WTC11 (cell line): Measurements from ENCODE around the gene ADGRV1.

ENCODE experiments used
- PRRX2 ChIP-seq: fragments of 250-450 bp; sonication (Bioruptor Pico); IDR thresholded peaks from 2 replicates; pipeline ENCODE4 v1.8.0; 2021; ENCODE audit warnings: mild to moderate bottlenecking
- SP1 ChIP-seq: sonication (generic); formaldehyde crosslinking; conservative IDR thresholded peaks from 2 replicates; pipeline ENCODE4 v1.8.1; 2022; ENCODE audit warnings: missing genetic modification reagents
- ZBTB21 ChIP-seq: sonication (generic); formaldehyde crosslinking; IDR thresholded peaks from 2 replicates; pipeline ENCODE4 v1.8.1; 2023; ENCODE audit warnings: mild to moderate bottlenecking, missing genetic modification reagents, borderline replicate concordance
- ZNF121 ChIP-seq: sonication (generic); formaldehyde crosslinking; IDR thresholded peaks from 2 replicates; pipeline ENCODE4 v1.8.0; 2023; ENCODE audit warnings: missing genetic modification reagents

- no peak for TF ChIP-seq ZBTB21
- TF ChIP-seq PRRX2 (CRISPR knock-in tag), result no peak
- no peak for TF ChIP-seq SP1
- no peak for TF ChIP-seq ZNF121 (CRISPR knock-in tag)
These were observed 452.4 kb downstream of the ADGRV1 start for GRCh38 chr5:91011029-91011428.
